SK-N-MC (cell line): ENCODE results near the gene DEFB127.
"Not testable (repeated sequence)": the region's sequence is repeated elsewhere in the genome, so short reads cannot be mapped to it uniquely, and the experiment has no call there.

Experiments
- DNase-seq: peaks from one replicate; pipeline ENCODE4 v3.0.0-alpha.2; 2011; ENCODE audit warnings: low read depth, low spot score
- H3K27ac ChIP-seq: fragments of 200-600 bp; sonication (generic); 2 replicates; pipeline ENCODE4 v1.5.1; 2016; ENCODE audit warnings: mixed run types
- H3K36me3 ChIP-seq: fragments of 200-600 bp; sonication (generic); 2 replicates; pipeline ENCODE4 v1.6.1; 2017; ENCODE audit warnings: antibody characterized with exemption, low read length, mixed read lengths; ENCODE audit not compliant: insufficient read depth
- H3K4me3 ChIP-seq: fragments of 200-600 bp; sonication (generic); 2 replicates; pipeline ENCODE4 v1.5.1; 2016
- H3K9ac ChIP-seq: fragments of 200-600 bp; sonication (generic); 2 replicates; pipeline ENCODE4 v1.8.0; 2017; ENCODE audit warnings: mixed run types, mixed read lengths; ENCODE audit not compliant: insufficient read length
- H3K9me3 ChIP-seq: fragments of 200-600 bp; sonication (generic); 2 replicates; pipeline ENCODE4 v1.6.1; 2017; ENCODE audit warnings: low read depth, mild to moderate bottlenecking, antibody characterized with exemption, low read length, moderate library complexity, mixed read lengths
- EZH2 ChIP-seq: fragments of 200-600 bp; sonication (generic); IDR thresholded peaks from one replicate; pipeline ENCODE4 v1.6.1; 2017; ENCODE audit warnings: antibody characterized with exemption
- FOXP2 ChIP-seq: optimal IDR thresholded peaks from 2 replicates; pipeline ENCODE3; 2011; ENCODE audit warnings: mild to moderate bottlenecking, moderate library complexity; ENCODE audit not compliant: insufficient read depth; ENCODE audit errors: extremely low read length, control extremely low read depth
- POLR2AphosphoS5 ChIP-seq: IDR thresholded peaks from 2 replicates; pipeline ENCODE4 v1.6.1; 2012; ENCODE audit warnings: mild to moderate bottlenecking, low read depth, low read length, borderline replicate concordance

The DEFB127 gene

DNA sequence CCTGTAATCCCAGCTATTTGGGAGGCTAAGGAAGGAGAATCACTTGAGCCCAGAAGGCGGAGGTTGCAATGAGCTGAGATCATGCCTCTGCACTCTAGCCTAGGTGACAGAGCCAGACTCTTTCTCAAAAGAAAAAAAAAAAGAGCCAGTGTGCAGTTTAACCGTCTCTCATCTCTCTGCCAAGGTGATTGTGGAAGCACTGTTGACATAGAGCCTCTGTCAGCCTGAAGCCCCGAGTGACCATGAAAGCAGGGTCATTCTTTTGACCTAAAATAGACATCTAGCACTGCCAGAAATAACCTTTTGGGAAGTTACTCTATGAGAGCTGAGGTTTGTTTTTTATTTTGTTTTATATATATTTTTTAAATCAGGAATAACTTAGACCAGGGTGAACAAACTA is 7.4 kb downstream of the DEFB127 start:
- H3K4me3 ChIP-seq, result no peak overlapping the region
- TF ChIP-seq POLR2AphosphoS5 (no peak), FOXP2 (no peak), EZH2 (no peak)
- H3K9ac ChIP-seq, result no peak overlapping the region
- no peaks in the 10 kb centered on the region for H3K36me3 ChIP-seq
- no peak for DNase-seq
- H3K9me3 ChIP-seq, result no peaks in the 10 kb centered on the region
- H3K27ac ChIP-seq, result no peak overlapping the region

DNA sequence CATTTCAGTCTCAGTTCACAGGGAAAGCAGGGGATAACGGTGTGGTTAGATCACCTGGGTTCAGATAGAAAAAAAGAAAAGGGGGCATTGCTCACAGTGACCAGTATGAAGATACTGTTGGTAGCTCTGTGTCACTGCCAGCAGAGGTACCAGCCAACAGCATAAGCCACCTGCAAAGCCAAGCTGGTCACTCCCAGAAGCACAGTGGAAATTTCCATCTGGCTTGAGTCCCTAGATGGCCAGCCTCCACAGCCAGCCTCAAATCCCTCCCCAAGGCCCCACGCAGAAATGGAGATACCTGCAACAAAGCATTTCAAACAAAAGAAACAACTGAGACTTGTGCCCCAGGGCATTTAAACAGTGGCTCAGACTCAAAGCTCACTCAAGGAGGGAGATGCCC is 11.6 kb downstream of the DEFB127 start:
- H3K4me3 ChIP-seq, result no peak overlapping the region
- no peak overlapping the region for H3K9ac ChIP-seq
- no peaks in the 10 kb centered on the region for H3K36me3 ChIP-seq
- no peak for DNase-seq
- no peaks in the 10 kb centered on the region for H3K9me3 ChIP-seq
- H3K27ac ChIP-seq, result no peak overlapping the region
- TF ChIP-seq FOXP2, result no peak
- no peak for TF ChIP-seq POLR2AphosphoS5
- TF ChIP-seq EZH2, result no peak

GRCh38 chr20:184288-184687 is 27.0 kb downstream of the DEFB127 start:
- Histone ChIP-seq H3K27ac (no peak overlapping the region), H3K9ac (no peak overlapping the region), H3K4me3 (no peak overlapping the region), H3K9me3 (peaks cover 4% of the 10 kb centered on the region; the same call in 1 of the 2 replicates), H3K36me3 (no peaks in the 10 kb centered on the region)
- TF ChIP-seq FOXP2 (no peak), POLR2AphosphoS5 (no peak), EZH2 (no peak)
- no peak for DNase-seq

DNA sequence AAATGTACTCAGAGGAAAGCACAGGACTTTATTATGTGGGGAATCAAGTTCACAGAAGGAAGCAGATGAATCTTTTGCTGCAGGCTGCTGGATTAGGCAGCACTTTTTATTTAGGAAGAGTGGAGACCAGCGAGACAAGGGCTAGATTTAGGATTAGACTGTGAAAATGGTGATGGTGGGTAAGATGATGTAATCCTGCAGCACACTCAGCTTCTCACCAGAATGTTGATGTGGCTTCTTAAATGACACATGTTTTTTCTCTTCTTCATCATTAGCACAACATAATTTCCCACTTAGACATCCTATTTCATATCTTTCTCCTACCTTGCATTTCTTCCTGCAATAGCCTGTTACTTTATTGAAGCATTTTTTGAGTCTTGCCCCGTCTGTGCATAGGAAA is 30.5 kb downstream of the DEFB127 start:
- Histone ChIP-seq H3K4me3 (no peak overlapping the region), H3K27ac (no peak overlapping the region), H3K9ac (no peak overlapping the region), H3K36me3 (no peaks in the 10 kb centered on the region), H3K9me3 (peaks cover 4% of the 10 kb centered on the region; the same call in 1 of the 2 replicates)
- DNase-seq, result no peak
- TF ChIP-seq FOXP2 (no peak), EZH2 (no peak), POLR2AphosphoS5 (no peak)

DNA sequence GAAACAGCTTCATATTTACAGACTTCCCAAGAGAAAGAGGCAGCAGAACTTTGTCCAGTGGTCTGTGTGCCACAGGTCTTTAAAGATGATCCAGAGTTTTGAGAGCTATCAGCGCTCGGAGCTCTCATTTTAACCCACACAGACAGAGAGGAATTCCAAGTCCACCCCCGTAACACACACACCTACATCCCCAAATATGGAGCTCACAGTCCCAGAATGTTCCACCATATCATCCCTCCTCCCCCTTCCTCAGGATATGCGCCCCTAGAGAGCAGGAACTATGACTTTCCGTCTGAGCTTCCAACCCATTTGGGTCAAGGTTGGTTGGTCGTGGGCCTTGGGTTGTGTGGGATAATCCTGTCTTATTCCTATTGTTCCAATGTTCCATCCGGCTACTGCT is 32.4 kb downstream of the DEFB127 start, which contains the start of gene DEFB128:
Gene DEFB128 (minus strand): TSS at position 101 of the 400 bp plus-strand sequence. CDS start 88 bp downstream, at position 13.
- Histone ChIP-seq H3K9ac (no peak within 1 kb of the TSS), H3K36me3 (no peaks in the 10 kb centered on the region), H3K27ac (no peak within 1 kb of the TSS), H3K4me3 (no peak within 1 kb of the TSS), H3K9me3 (no peaks in the 10 kb centered on the region; the same call in 1 of the 2 replicates)
- TF ChIP-seq FOXP2, result no peak
- TF ChIP-seq EZH2, result no peak
- no peak for TF ChIP-seq POLR2AphosphoS5
- no peak for DNase-seq

GRCh38 chr20:198225-198624 is 41.0 kb downstream of the DEFB127 start:
- Histone ChIP-seq H3K9me3 (no peaks in the 10 kb centered on the region), H3K9ac (no peak overlapping the region), H3K4me3 (no peak overlapping the region), H3K36me3 (no peaks in the 10 kb centered on the region), H3K27ac (no peak overlapping the region)
- no peak for DNase-seq
- no peak for TF ChIP-seq POLR2AphosphoS5
- no peak for TF ChIP-seq FOXP2
- TF ChIP-seq EZH2, result no peak

GRCh38 chr20:199996-200395 is 42.7 kb downstream of the DEFB127 start:
- DNase-seq, result no peak
- no peak for TF ChIP-seq EZH2
- TF ChIP-seq FOXP2, result no peak
- TF ChIP-seq POLR2AphosphoS5, result no peak
- Histone ChIP-seq H3K9ac (no peak overlapping the region), H3K36me3 (no peaks in the 10 kb centered on the region), H3K9me3 (no peaks in the 10 kb centered on the region), H3K4me3 (no peak overlapping the region), H3K27ac (no peak overlapping the region)

GRCh38 chr20:203630-204029 is 46.4 kb downstream of the DEFB127 start:
- not testable (repeated sequence) for H3K9ac ChIP-seq, H3K9me3 ChIP-seq, DNase-seq, H3K36me3 ChIP-seq, H3K4me3 ChIP-seq, H3K27ac ChIP-seq
